ENCODE results near the gene SCGN.

- TF ChIP-seq EP300 (IDR thresholded peaks at IDR 0.05; ENCODE audit: low read depth): no peak
- TF ChIP-seq CTCF (IDR thresholded peaks at IDR 0.05): no peak
- no peak for TF ChIP-seq POLR2A (IDR thresholded peaks at IDR 0.05)
- no peak for TF ChIP-seq POLR2AphosphoS5 (IDR thresholded peaks at IDR 0.05)
These were observed 25.0 kb upstream of the SCGN start for GRCh38 chr6:25627001-25627400.

Data from transverse colon (tissue), 4 donors.